MCF 10A (cell line): Measurements from ENCODE around the gene MXRA8. TPM values are rescaled to one million over a fixed set of nuclear protein-coding genes. Genes with fewer than 3 reads are reported as not detected.
"Not testable (repeated sequence)": the region's sequence is repeated elsewhere in the genome, so short reads cannot be mapped to it uniquely, and the experiment has no call there.

ENCODE experiments used
- BruUV-seq: library from RNA; stranded (reverse); fragments of 400-500 nt; replicated peaks from 2 replicates; lab custom pipeline; 2021; lab: Mats Ljungman, UMichigan
- CTCF ChIA-PET: fragments of 300-600 bp; sonication (Branson Sonifier 250); formaldehyde crosslinking; extraction: SDS; loops from one replicate; lab custom pipeline; 2021; ENCODE audit warnings: antibody characterized with exemption, inconsistent platforms; lab: Yijun Ruan, JAX
- POLR2A ChIA-PET: fragments of 300-600, 350-650 bp; sonication (Branson Sonifier 250); formaldehyde crosslinking; extraction: SDS; loops from one replicate; lab custom pipeline; 2020; ENCODE audit warnings: antibody characterized with exemption, inconsistent platforms; lab: Yijun Ruan, JAX
- DNase-seq: peaks from one replicate; pipeline ENCODE4 v3.0.0-alpha.2; 2018; ENCODE audit not compliant: unreplicated experiment
- H3K27ac Mint-ChIP-seq: one replicate; pipeline ENCODE4 v1.8.0; 2022; ENCODE audit warnings: mild to moderate bottlenecking, low read depth, mixed read lengths; ENCODE audit not compliant: unreplicated experiment
- H3K27me3 Mint-ChIP-seq: one replicate; pipeline ENCODE4 v1.8.0; 2022; ENCODE audit warnings: mixed read lengths; ENCODE audit not compliant: insufficient read depth, unreplicated experiment
- H3K36me3 Mint-ChIP-seq: one replicate; pipeline ENCODE4 v1.8.0; 2022; ENCODE audit warnings: mild to moderate bottlenecking, moderate library complexity, mixed read lengths; ENCODE audit not compliant: insufficient read depth, unreplicated experiment
- H3K4me1 Mint-ChIP-seq: one replicate; pipeline ENCODE4 v1.8.0; 2022; ENCODE audit warnings: mixed read lengths; ENCODE audit not compliant: insufficient read depth, unreplicated experiment
- H3K4me3 Mint-ChIP-seq: one replicate; pipeline ENCODE4 v1.8.0; 2022; ENCODE audit warnings: mild to moderate bottlenecking, moderate library complexity, mixed read lengths; ENCODE audit not compliant: unreplicated experiment
- H3K9me3 Mint-ChIP-seq: one replicate; pipeline ENCODE4 v1.8.0; 2022; ENCODE audit warnings: mixed read lengths; ENCODE audit not compliant: unreplicated experiment
- intact Hi-C: fragments of 100-400 bp; cut with micrococcal nuclease; formaldehyde crosslinking; loops from 2 replicates; pipeline ENCODE4 v1.14.1; 2022
- total RNA-seq: library from RNA; stranded (reverse); gene quantifications from 2 replicates; pipeline ENCODE4 v1.2.3, GENCODE V29; 2022
- TF ChIP-seq, protein P1 (sequence below): fragments of 200-600 bp; IDR thresholded peaks from one replicate; pipeline ENCODE4 v1.8.0; 2022; ENCODE audit warnings: antibody characterized with exemption, mild to moderate bottlenecking; ENCODE audit not compliant: unreplicated experiment

MXRA8 gene
- total RNA-seq, 1 experiment from 2014 or later = not detected

DNA sequence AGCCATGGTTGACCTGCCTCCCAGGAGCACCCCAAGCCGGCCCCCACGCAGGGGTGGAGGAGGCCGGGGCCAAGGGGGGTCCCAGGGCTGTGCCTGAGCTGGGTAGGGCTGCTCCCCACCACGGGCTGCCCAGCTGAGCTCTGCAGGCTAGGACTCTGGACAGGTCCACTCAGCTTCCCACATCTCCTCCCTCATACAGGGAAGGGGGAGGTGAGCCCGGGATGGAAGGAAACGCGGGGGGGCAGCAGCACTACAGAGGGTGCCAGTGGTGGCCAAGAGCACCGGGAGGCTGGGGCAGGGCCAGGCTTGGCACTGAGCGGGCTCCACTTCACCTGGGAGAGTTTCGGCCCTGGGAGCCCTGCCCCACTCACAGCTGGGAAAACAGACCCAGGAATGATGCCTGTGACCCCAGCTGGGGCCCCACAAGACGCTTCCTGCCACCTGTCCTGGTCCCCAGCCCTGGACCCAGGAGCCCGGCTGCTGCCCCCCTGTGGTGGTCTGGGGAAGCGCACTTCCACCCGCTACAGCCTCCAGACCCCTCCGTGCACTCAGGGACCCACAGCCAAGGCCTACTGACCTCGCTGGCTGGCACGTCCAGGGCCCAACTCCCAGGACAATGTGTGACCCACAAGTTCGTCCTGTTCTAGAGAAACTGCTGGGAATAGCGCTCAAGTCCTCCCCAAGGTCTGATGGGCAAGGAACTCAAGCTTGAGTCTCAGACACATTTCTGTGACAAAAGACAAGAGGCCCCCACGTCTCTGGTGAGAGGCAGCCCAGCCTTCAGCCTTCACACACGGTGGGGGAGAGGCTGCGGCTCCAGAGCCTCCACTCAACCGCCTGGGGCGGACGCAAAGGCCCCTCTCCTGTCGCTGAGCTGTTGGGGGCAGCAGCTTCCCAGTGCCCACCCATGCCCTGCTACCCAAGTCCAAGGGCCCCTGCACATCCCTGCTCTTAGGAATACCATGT, 13.7 kb upstream of the MXRA8 start:
- no TSS peak for BruUV-seq
- peak overlapping the region; percentile 23 for H3K4me3 Mint-ChIP-seq
- H3K9me3 Mint-ChIP-seq = no peaks in the 10 kb centered on the region
- ChIA-PET CTCF (interaction anchor here (0.6 to 1.9 kb wide), 24 partner anchors 8 to 1003 kb away, joined by 3 to 9 read pairs (median 4); no protein-coding TSS in a partner anchor), POLR2A (interaction anchor here (0.6 to 1.5 kb wide), 7 partner anchors 19 to 67 kb away, joined by 3 to 5 read pairs (median 4); partner anchors contain the start of gene ANKRD65)
- H3K36me3 Mint-ChIP-seq = peaks cover 25% of the 10 kb centered on the region
- intact Hi-C loops = loop anchor here (10.0 kb wide), 1 partner anchor 133 kb away; no protein-coding TSS in a partner anchor
- H3K4me1 Mint-ChIP-seq = peaks cover 7% of the 10 kb centered on the region
- no peaks in the 10 kb centered on the region for H3K27me3 Mint-ChIP-seq
- TF ChIP-seq, protein P1, sequence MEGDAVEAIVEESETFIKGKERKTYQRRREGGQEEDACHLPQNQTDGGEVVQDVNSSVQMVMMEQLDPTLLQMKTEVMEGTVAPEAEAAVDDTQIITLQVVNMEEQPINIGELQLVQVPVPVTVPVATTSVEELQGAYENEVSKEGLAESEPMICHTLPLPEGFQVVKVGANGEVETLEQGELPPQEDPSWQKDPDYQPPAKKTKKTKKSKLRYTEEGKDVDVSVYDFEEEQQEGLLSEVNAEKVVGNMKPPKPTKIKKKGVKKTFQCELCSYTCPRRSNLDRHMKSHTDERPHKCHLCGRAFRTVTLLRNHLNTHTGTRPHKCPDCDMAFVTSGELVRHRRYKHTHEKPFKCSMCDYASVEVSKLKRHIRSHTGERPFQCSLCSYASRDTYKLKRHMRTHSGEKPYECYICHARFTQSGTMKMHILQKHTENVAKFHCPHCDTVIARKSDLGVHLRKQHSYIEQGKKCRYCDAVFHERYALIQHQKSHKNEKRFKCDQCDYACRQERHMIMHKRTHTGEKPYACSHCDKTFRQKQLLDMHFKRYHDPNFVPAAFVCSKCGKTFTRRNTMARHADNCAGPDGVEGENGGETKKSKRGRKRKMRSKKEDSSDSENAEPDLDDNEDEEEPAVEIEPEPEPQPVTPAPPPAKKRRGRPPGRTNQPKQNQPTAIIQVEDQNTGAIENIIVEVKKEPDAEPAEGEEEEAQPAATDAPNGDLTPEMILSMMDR = peak; percentile 89
- peak; percentile 53 for DNase-seq
- H3K27ac Mint-ChIP-seq = no peak overlapping the region

DNA sequence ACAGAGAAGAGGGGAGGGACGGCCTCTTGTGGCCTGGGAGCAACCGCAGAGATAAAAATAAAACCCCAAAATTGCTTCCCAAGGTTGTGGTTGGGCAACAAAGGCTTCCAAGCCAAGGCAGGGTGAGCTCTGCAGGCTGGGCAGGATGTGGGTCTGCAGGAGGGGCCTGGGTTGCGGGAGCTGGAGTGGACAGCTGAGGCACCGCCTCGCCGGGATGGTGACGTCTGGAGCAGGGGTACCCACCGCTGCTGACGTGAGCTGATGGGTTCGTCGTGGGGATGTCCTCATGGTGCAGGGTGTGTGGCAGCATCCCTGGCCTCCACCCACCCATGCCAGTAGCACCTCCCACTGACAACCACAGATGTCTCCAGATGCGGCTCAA, 13.0 kb upstream of the MXRA8 start:
- no TSS peak for BruUV-seq
- Mint-ChIP-seq H3K4me3 (no peak overlapping the region), H3K4me1 (peaks cover under 1% of the 10 kb centered on the region), H3K9me3 (no peaks in the 10 kb centered on the region), H3K27ac (no peak overlapping the region), H3K36me3 (peaks cover 25% of the 10 kb centered on the region), H3K27me3 (no peaks in the 10 kb centered on the region)
- TF ChIP-seq, protein P1 = no peak
- intact Hi-C loops = loop anchor here (10.0 kb wide), 1 partner anchor 133 kb away; no protein-coding TSS in a partner anchor
- POLR2A ChIA-PET = interaction anchor here (0.6 to 1.5 kb wide), 6 partner anchors 18 to 66 kb away, joined by 3 to 5 read pairs (median 4); partner anchors contain the start of gene ANKRD65
- no peak for DNase-seq
- CTCF ChIA-PET = interaction anchor here (0.6 to 1.9 kb wide), 15 partner anchors 18 to 1003 kb away, joined by 3 to 9 read pairs (median 5); no protein-coding TSS in a partner anchor

DNA sequence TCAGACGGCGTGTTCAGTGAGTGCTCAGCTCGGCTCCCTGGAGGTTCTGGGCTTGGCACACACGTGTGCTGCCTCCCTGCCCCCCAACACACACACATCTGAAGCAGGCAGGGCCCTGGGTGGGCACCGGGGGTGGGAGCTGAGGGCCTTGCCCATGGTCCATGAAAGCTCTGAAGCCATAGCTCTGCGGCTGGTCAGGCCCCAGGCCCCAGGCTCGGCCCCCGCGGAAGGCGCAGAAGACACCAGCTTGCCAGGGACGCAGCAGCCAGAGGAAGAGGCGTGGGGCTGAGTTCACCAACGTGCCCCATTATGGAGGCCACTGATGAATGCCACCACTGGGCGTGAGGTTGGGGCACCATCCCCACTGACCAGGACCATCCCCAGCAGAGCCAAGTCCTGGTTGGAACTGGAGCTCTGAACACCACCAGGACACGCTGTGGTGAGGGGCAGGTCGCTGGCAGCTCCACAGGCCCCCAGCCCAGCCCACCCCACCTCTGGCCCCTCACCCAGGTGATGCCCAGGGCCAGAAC, 12.5 kb upstream of the MXRA8 start:
- Mint-ChIP-seq H3K27me3 (no peaks in the 10 kb centered on the region), H3K9me3 (no peaks in the 10 kb centered on the region), H3K4me3 (no peak overlapping the region), H3K27ac (no peak overlapping the region), H3K36me3 (peaks cover 25% of the 10 kb centered on the region), H3K4me1 (no peaks in the 10 kb centered on the region)
- intact Hi-C loops = loop anchor here (10.0 kb wide), 1 partner anchor 134 kb away; no protein-coding TSS in a partner anchor
- TF ChIP-seq, protein P1 = no peak
- no peak for DNase-seq
- POLR2A ChIA-PET = interaction anchor here (0.6 to 1.6 kb wide), 5 partner anchors 18 to 277 kb away, joined by 4 to 6 read pairs (median 5); no protein-coding TSS in a partner anchor
- BruUV-seq = no TSS peak
- CTCF ChIA-PET = interaction anchor here (0.6 to 1.9 kb wide), 7 partner anchors 17 to 248 kb away, joined by 3 to 9 read pairs (median 4); no protein-coding TSS in a partner anchor

DNA sequence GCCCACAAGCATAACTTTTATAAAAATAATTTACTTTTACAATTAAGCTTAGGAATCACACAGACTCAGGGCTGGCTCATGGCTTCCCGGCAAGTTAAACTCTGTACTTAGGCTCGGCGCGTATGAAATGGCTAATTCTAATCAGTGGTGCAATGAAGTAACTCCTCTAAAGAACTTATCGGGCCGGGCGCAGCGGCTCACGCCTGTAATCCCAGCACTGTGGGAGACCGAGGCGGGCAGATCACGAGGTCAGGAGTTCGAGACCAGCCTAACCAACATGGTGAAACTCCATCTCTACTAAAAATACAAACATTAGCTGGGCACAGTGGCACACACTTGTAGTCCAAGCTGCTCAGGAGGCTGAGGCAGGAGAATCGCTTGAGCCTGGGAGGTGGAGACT, 11.7 kb upstream of the MXRA8 start:
- CTCF ChIA-PET = interaction anchor here (0.6 to 0.7 kb wide), 2 partner anchors 80 to 147 kb away, joined by 3 to 4 read pairs; no protein-coding TSS in a partner anchor
- peaks cover 21% of the 10 kb centered on the region for H3K36me3 Mint-ChIP-seq
- intact Hi-C loops = loop anchor here (10.0 kb wide), 1 partner anchor 135 kb away; no protein-coding TSS in a partner anchor
- not testable (repeated sequence) for H3K4me1 Mint-ChIP-seq, DNase-seq, H3K4me3 Mint-ChIP-seq, BruUV-seq, H3K9me3 Mint-ChIP-seq, H3K27ac Mint-ChIP-seq, H3K27me3 Mint-ChIP-seq
- POLR2A ChIA-PET = interaction anchor here (0.6 to 1.6 kb wide), 3 partner anchors 18 to 276 kb away, joined by 4 to 6 read pairs (median 5); no protein-coding TSS in a partner anchor
